GM12865 (cell line): ENCODE measurements around the gene UGT2B11.
"Not testable (repeated sequence)": the region's sequence is repeated elsewhere in the genome, so short reads cannot be mapped to it uniquely, and the experiment has no call there.

Experiments
- DNase-seq: peaks from one replicate; pipeline ENCODE4 v3.0.0; 2010; ENCODE audit warnings: low read depth
- H3K4me3 ChIP-seq: 2 replicates; pipeline ENCODE4 v1.5.1; 2011; ENCODE audit warnings: mild to moderate bottlenecking, low read depth, low read length, control low read depth
- CTCF ChIP-seq: IDR thresholded peaks from 2 replicates; pipeline ENCODE4 v1.5.1; 2011; ENCODE audit warnings: low read length, control low read depth, low read depth, inconsistent platforms; ENCODE audit not compliant: insufficient read depth; ENCODE audit errors: missing control alignments

Gene UGT2B11

GRCh38 chr4:69167300-69167699 is 47.2 kb downstream of the UGT2B11 start:
- no peak for TF ChIP-seq CTCF
- H3K4me3 ChIP-seq: no peak overlapping the region
- no peak for DNase-seq

- H3K4me3 ChIP-seq, DNase-seq: not testable (repeated sequence)
Observed at GRCh38 chr4:69166376-69166775, 48.2 kb downstream of the UGT2B11 start.

- not testable (repeated sequence) for H3K4me3 ChIP-seq, DNase-seq
Observed at GRCh38 chr4:69165707-69166106, 48.8 kb downstream of the UGT2B11 start.

GRCh38 chr4:69156913-69157312 is 57.6 kb downstream of the UGT2B11 start:
- DNase-seq: no peak
- no peak overlapping the region for H3K4me3 ChIP-seq
- peak; percentile 13 for TF ChIP-seq CTCF

- no peak overlapping the region for H3K4me3 ChIP-seq
- no peak for TF ChIP-seq CTCF
- no peak for DNase-seq
Observed at GRCh38 chr4:69154021-69154420, 60.5 kb downstream of the UGT2B11 start.
